OCI-LY7 (cell line): ENCODE results near the gene IGF2BP2. TPM values are rescaled to one million over a fixed set of nuclear protein-coding genes. Genes with fewer than 3 reads are reported as not detected.

Experiments
- BruUV-seq: library from RNA; stranded (reverse); fragments of 400-500 nt; replicated peaks from 2 replicates; lab custom pipeline; 2021; lab: Mats Ljungman, UMichigan
- CTCF ChIA-PET: fragments of 300-600 bp; sonication (Branson Sonifier 250); formaldehyde crosslinking; loops from one replicate; lab custom pipeline; 2022; ENCODE audit warnings: antibody characterized with exemption; ENCODE audit not compliant: unreplicated experiment; lab: Charles Lee
- POLR2A ChIA-PET: fragments of 300-600 bp; sonication (Branson Sonifier 250); formaldehyde crosslinking; loops from one replicate; lab custom pipeline; 2022; ENCODE audit warnings: antibody characterized with exemption; lab: Charles Lee
- DNase-seq: peaks from one replicate; pipeline ENCODE4 v3.0.0-alpha.2; 2015; ENCODE audit warnings: low spot score
- H2AFZ ChIP-seq: fragments of 200-600 bp; sonication (generic), shearing (Covaris generic); 2 replicates; pipeline ENCODE4 v1.6.1; 2014; ENCODE audit warnings: mild to moderate bottlenecking, antibody characterized with exemption, low read length, moderate library complexity
- H3K27ac ChIP-seq: fragments of 200-600 bp; sonication (generic); 2 replicates; pipeline ENCODE4 v1.5.1; 2014; ENCODE audit warnings: mixed run types, low read depth, mild to moderate bottlenecking, moderate library complexity, low read length, inconsistent platforms; ENCODE audit not compliant: poor library complexity, severe bottlenecking
- H3K36me3 ChIP-seq: fragments of 200-600 bp; sonication (generic); 2 replicates; pipeline ENCODE4 v1.6.1; 2014; ENCODE audit warnings: mild to moderate bottlenecking, antibody characterized with exemption, low read length, moderate library complexity, mixed read lengths; ENCODE audit not compliant: insufficient read depth
- H3K4me1 ChIP-seq: fragments of 200-600 bp; sonication (generic); 2 replicates; pipeline ENCODE4 v1.5.1; 2014; ENCODE audit warnings: mild to moderate bottlenecking, low read length; ENCODE audit not compliant: insufficient read depth, poor library complexity, severe bottlenecking
- H3K4me2 ChIP-seq: fragments of 200-600 bp; sonication (generic); 2 replicates; pipeline ENCODE4 v1.6.1; 2014; ENCODE audit warnings: mild to moderate bottlenecking, low read length
- H3K4me3 ChIP-seq: fragments of 200-600 bp; sonication (generic); 2 replicates; pipeline ENCODE4 v1.5.1; 2014; ENCODE audit warnings: mild to moderate bottlenecking, low read depth, low read length; ENCODE audit not compliant: poor library complexity, severe bottlenecking
- H3K79me2 ChIP-seq: fragments of 200-600 bp; sonication (generic); 2 replicates; pipeline ENCODE4 v1.6.1; 2016; ENCODE audit warnings: low read depth, mild to moderate bottlenecking, low read length, moderate library complexity, mixed read lengths; ENCODE audit not compliant: insufficient read depth
- H3K9me2 ChIP-seq: fragments of 200-600 bp; sonication (generic); 2 replicates; pipeline ENCODE4 v1.6.1; 2016; ENCODE audit warnings: mild to moderate bottlenecking, low read length, mixed read lengths; ENCODE audit not compliant: insufficient read depth
- H3K9me3 ChIP-seq: fragments of 200-600 bp; sonication (generic); 2 replicates; pipeline ENCODE4 v1.6.1; 2014; ENCODE audit warnings: mild to moderate bottlenecking, mixed run types, low read length, mixed read lengths
- H4K20me1 ChIP-seq: fragments of 200-600 bp; sonication (generic); 2 replicates; pipeline ENCODE4 v1.6.1; 2014; ENCODE audit warnings: mild to moderate bottlenecking, antibody characterized with exemption, low read length, moderate library complexity, mixed read lengths; ENCODE audit not compliant: insufficient read depth
- EZH2phosphoT487 ChIP-seq: fragments of 200-600 bp; sonication (generic); IDR thresholded peaks from 2 replicates; pipeline ENCODE4 v1.6.1; 2018; ENCODE audit warnings: low read depth, borderline replicate concordance, mild to moderate bottlenecking, mixed run types, antibody characterized with exemption, low read length, moderate library complexity, mixed read lengths
- intact Hi-C: fragments of 100-400 bp; cut with micrococcal nuclease; formaldehyde crosslinking; loops from one replicate; pipeline ENCODE4 v1.10.0; 2022; ENCODE audit not compliant: unreplicated experiment
- total RNA-seq, 2 experiments: library from RNA; depleted of rRNA in 1 of 2; stranded (reverse); fragments of >200 nt in 1 of 2; shearing (Covaris generic) in 1 of 2; gene quantifications; 2 replicates each; pipeline ENCODE4 v1.2.3, GENCODE V29; 2014 to 2022
- TF ChIP-seq, protein P1 (sequence below): fragments of 200-600 bp; sonication (generic); conservative IDR thresholded peaks from 2 replicates; pipeline ENCODE4 v1.5.1; 2014; ENCODE audit warnings: mild to moderate bottlenecking, antibody characterized with exemption, low read length, moderate library complexity, mixed read lengths

Gene IGF2BP2
- total RNA-seq, 2 experiments from 2014 or later = not detected

DNA sequence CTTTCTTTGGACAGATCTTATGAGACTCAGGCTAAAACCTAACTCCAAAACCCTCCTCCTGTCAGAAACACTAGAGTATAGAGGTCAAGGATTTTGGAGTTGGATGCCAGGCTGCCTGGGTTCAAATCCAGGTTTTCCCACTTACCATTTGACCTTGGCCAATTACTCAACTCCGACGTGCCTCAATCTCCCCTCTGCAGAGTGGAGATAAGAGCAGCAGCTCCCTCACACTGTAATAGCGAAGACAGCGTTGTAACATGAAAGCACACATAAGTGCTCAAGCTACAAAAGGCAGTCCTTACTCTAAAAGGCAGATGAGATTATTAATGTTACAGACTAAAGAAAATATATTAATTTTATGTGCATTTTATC is 90.1 kb downstream of the IGF2BP2 start:
- POLR2A ChIA-PET = interaction anchor here (0.6 kb wide), 1 partner anchor 614 kb away, joined by 3 read pairs; no protein-coding TSS in a partner anchor
- no TSS peak for BruUV-seq

DNA sequence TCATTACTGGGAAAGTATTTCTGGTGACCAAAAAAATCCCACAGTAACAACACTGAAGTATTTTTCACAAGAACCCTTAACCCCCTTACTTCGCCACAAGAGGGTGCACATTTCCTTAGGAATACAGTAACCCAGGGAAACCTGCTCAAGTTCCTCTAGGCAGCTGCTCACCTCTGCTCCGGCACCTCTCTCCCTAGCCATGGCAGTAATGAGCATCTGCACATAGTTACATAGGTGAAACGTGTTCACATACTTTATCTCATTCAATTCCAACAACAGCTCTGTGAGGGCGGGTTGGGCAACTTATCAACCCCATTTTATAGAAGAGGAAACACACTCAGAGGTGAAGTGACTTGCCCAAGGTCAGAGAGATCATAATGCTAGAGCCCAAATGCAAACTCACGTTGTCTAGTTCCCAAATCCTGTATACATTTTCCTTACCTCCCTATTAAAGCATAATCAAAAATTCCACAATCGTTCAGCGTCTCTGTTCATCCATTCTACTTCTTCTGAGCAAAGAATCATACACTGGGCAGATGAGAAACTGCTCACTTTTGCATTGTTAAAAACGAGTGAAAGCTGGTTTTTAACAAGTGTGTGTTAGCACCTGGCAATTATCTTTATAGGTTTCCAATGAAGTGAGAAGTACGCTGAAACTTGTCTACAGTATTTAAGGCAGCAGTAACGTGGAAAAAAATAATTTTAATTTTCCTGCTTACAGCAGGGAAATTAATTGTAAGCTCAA is 90.7 kb downstream of the IGF2BP2 start:
- Histone ChIP-seq H3K9me2 (no peaks in the 10 kb centered on the region), H3K79me2 (no peaks in the 10 kb centered on the region), H3K36me3 (no peaks in the 10 kb centered on the region), H3K4me3 (no peak overlapping the region), H3K4me2 (no peak overlapping the region), H3K9me3 (no peaks in the 10 kb centered on the region), H4K20me1 (no peaks in the 10 kb centered on the region), H3K27ac (no peak overlapping the region), H3K4me1 (no peaks in the 10 kb centered on the region), H2AFZ (no peak overlapping the region)
- TF ChIP-seq, protein P1, sequence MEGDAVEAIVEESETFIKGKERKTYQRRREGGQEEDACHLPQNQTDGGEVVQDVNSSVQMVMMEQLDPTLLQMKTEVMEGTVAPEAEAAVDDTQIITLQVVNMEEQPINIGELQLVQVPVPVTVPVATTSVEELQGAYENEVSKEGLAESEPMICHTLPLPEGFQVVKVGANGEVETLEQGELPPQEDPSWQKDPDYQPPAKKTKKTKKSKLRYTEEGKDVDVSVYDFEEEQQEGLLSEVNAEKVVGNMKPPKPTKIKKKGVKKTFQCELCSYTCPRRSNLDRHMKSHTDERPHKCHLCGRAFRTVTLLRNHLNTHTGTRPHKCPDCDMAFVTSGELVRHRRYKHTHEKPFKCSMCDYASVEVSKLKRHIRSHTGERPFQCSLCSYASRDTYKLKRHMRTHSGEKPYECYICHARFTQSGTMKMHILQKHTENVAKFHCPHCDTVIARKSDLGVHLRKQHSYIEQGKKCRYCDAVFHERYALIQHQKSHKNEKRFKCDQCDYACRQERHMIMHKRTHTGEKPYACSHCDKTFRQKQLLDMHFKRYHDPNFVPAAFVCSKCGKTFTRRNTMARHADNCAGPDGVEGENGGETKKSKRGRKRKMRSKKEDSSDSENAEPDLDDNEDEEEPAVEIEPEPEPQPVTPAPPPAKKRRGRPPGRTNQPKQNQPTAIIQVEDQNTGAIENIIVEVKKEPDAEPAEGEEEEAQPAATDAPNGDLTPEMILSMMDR = peak; percentile 76
- TF ChIP-seq EZH2phosphoT487 = no peak
- peak; percentile 52 for DNase-seq
- no TSS peak for BruUV-seq
- ChIA-PET CTCF (interaction anchor here (0.5 kb wide), 1 partner anchor 86 kb away, joined by 3 read pairs; no protein-coding TSS in a partner anchor), POLR2A (interaction anchor here (0.6 kb wide), 1 partner anchor 614 kb away, joined by 3 read pairs; no protein-coding TSS in a partner anchor)
- intact Hi-C loops = loop anchor here (2.0 kb wide), 1 partner anchor 35 kb away; no protein-coding TSS in a partner anchor

More for the DNA sequence above, 90.1 kb downstream of the IGF2BP2 start:
- no peaks in the 10 kb centered on the region for H3K9me3 ChIP-seq
- no peaks in the 10 kb centered on the region for H3K79me2 ChIP-seq
- DNase-seq = no peak
- no peak overlapping the region for H3K4me2 ChIP-seq
- H4K20me1 ChIP-seq = no peaks in the 10 kb centered on the region
- no peaks in the 10 kb centered on the region for H3K36me3 ChIP-seq
- H3K4me1 ChIP-seq = no peaks in the 10 kb centered on the region
- H3K9me2 ChIP-seq = no peaks in the 10 kb centered on the region
- no peak overlapping the region for H2AFZ ChIP-seq
- no peak overlapping the region for H3K27ac ChIP-seq
- no peak for TF ChIP-seq EZH2phosphoT487
- TF ChIP-seq, protein P1 = no peak
- CTCF ChIA-PET = no interaction called here
- H3K4me3 ChIP-seq = no peak overlapping the region
- intact Hi-C loops = loop anchor here (2.0 kb wide), 1 partner anchor 34 kb away; no protein-coding TSS in a partner anchor

DNA sequence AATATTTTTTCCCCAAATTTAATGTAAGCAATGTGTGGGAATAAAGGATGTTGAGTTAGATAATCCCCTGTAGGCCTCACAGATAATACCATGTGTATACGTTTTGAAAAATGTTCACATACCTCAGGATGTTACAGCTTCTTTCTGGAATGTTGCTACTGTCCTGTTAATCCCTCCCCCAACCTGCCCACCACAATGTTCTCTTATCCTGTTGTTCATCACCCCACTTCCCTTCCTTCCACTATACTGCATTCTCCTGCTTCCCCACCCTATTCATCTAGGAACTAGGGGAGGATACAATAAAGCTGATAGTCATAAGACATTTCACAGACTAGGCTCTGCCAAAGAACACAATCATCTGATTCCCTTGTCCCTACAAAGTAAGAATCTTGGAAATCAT is 92.1 kb downstream of the IGF2BP2 start:
- intact Hi-C loops = no loop called here

More for the DNA sequence above, 92.1 kb downstream of the IGF2BP2 start:
- TF ChIP-seq EZH2phosphoT487 = no peak
- TF ChIP-seq, protein P1 = no peak
- no peak overlapping the region for H3K4me3 ChIP-seq
- no peaks in the 10 kb centered on the region for H4K20me1 ChIP-seq
- no peaks in the 10 kb centered on the region for H3K4me1 ChIP-seq
- BruUV-seq = no TSS peak
- no peaks in the 10 kb centered on the region for H3K9me2 ChIP-seq
- DNase-seq = no peak
- ChIA-PET POLR2A (interaction anchor here (0.5 kb wide), 1 partner anchor 1672 kb away, joined by 3 read pairs; no protein-coding TSS in a partner anchor), CTCF (interaction anchor here (0.6 kb wide), 1 partner anchor 207 kb away, joined by 4 read pairs; no protein-coding TSS in a partner anchor)
- no peaks in the 10 kb centered on the region for H3K79me2 ChIP-seq
- H3K36me3 ChIP-seq = no peaks in the 10 kb centered on the region
- no peak overlapping the region for H3K27ac ChIP-seq
- H2AFZ ChIP-seq = no peak overlapping the region
- H3K4me2 ChIP-seq = no peak overlapping the region
- H3K9me3 ChIP-seq = no peaks in the 10 kb centered on the region
